H1 (cell line): ENCODE results near the gene GNG14. TPM values are rescaled to one million over a fixed set of nuclear protein-coding genes. Genes with fewer than 3 reads are reported as not detected.
A peak's percentile ranks its signal among the peaks of the same experiment; 100 is the strongest.

Experiments used
- KDM1A ChIP-seq: fragments of 200-600, 300-600 bp; sonication (generic); IDR thresholded peaks from 2 replicates; pipeline ENCODE4 v1.7.1; 2016; ENCODE audit warnings: mild to moderate bottlenecking, low read length, borderline replicate concordance
- polyA plus RNA-seq, 7 experiments: library from polyadenylated mRNA; depleted of rRNA in 3 of 7; stranded (reverse) in 5 of 7; unstranded in 2 of 7; fragments of >200 nt in 5 of 7; fragments of 200-250 nt in 2 of 7; gene quantifications; 1 replicate in 5 of 7; 2 replicates in 1 of 7; 4 replicates in 1 of 7; pipeline versions ENCODE4 v1.2.1 to v1.2.3, GENCODE V29; 2011 to 2013; ENCODE audit warnings: missing spikeins in 2 of 7, mixed read lengths in 2 of 7
- total RNA-seq: library from RNA; stranded (reverse); fragmentation: NEBNext Ultra II Directional; extraction: Animal tissue kit (Norgen Biotek cat#: 25700); gene quantifications from 2 replicates; pipeline ENCODE4 v1.2.1, GENCODE V29; 2021

GNG14 gene
- total and polyA plus RNA-seq, 2 of the 8 experiments (the other 6 are each of a cell fraction or from before 2014, with no cell fraction given), result not detected

GRCh38 chr19:12676384-12676792 is 11.4 kb upstream of the GNG14 start (continued):
- TF ChIP-seq KDM1A, result peak; percentile 11; the same call in 1 of the 2 replicates
